Breast epithelium (tissue), 4 donors: ENCODE results near the gene HSPB9. TPM values are rescaled to one million over a fixed set of nuclear protein-coding genes. Genes with fewer than 3 reads are reported as not detected.

Experiments used
- DNase-seq, 2 donors: peaks; one replicate each; pipeline ENCODE4 v3.0.0-alpha.2; 2019; ENCODE audit warnings: low spot score in 2 of 2
- H3K27ac ChIP-seq, 2 donors: fragments of 200-600 bp; sonication (generic) in 1 of 2; one replicate each; pipeline ENCODE4 v1.5.1; 2016 to 2019; ENCODE audit warnings: mild to moderate bottlenecking in 1 of 2
- H3K27me3 ChIP-seq, 2 donors: fragments of 200-600 bp; sonication (generic) in 1 of 2; one replicate each; pipeline versions ENCODE4 v1.5.1 to v1.6.0; 2017 to 2019; ENCODE audit warnings: control low read depth in 1 of 2, mild to moderate bottlenecking in 1 of 2
- H3K36me3 ChIP-seq: fragments of 200-600 bp; one replicate; pipeline ENCODE4 v1.5.1; 2019
- H3K4me1 ChIP-seq, 2 donors: fragments of 200-600 bp; sonication (generic); one replicate each; pipeline ENCODE4 v1.5.1; 2016 to 2019; ENCODE audit warnings: control low read depth in 1 of 2
- H3K4me3 ChIP-seq, 3 donors: fragments of 200-600 bp; sonication (generic); 1 replicate in 2 of 3; 2 replicates in 1 of 3; pipeline ENCODE4 v1.5.1; 2016 to 2019; ENCODE audit warnings: mild to moderate bottlenecking in 3 of 3, moderate library complexity in 2 of 3
- H3K9me3 ChIP-seq, 2 donors: fragments of 200-600 bp; sonication (generic) in 1 of 2; one replicate each; pipeline ENCODE4 v1.5.1; 2016 to 2019; ENCODE audit warnings: control low read depth in 1 of 2
- CTCF ChIP-seq, 3 donors: fragments of 450-650 bp; IDR thresholded peaks; one replicate each; pipeline ENCODE4 v1.5.1; 2016 to 2017; ENCODE audit warnings: antibody characterized with exemption in 3 of 3, mild to moderate bottlenecking in 3 of 3, moderate library complexity in 3 of 3
- POLR2A ChIP-seq: fragments of 450-650 bp; IDR thresholded peaks from one replicate; pipeline ENCODE4 v1.6.1; 2016; ENCODE audit warnings: antibody characterized with exemption, mild to moderate bottlenecking, moderate library complexity
- POLR2AphosphoS5 ChIP-seq, 3 donors: sonication (generic); formaldehyde crosslinking; IDR thresholded peaks; one replicate each; pipeline ENCODE4 v1.6.1; 2017; ENCODE audit warnings: antibody characterized with exemption in 3 of 3
- intact Hi-C: fragments of 100-400 bp; cut with DNase I; formaldehyde crosslinking; loops from one replicate; pipeline ENCODE4 v1.15.1; 2023; ENCODE audit warnings: low total_unique reads
- total RNA-seq, 3 donors: library from RNA; depleted of rRNA; stranded (reverse); fragments of >200 nt; gene quantifications; one replicate each; pipeline ENCODE4 v1.1.0, GENCODE V29; 2016

HSPB9 gene
- total RNA-seq, 3 donors from 2014 or later: 0.48 TPM; not detected in 2

- no peaks in the 10 kb centered on the region for H3K36me3 ChIP-seq
- TF ChIP-seq CTCF (IDR thresholded peaks at IDR 0.05) (no peak), POLR2AphosphoS5 (IDR thresholded peaks at IDR 0.05) (no peak), POLR2A (no peak)
- DNase-seq: no peak
- no peak overlapping the region for H3K27ac ChIP-seq
- H3K4me3 ChIP-seq: peak overlapping the region in 1 of 3 donors; percentile 36
- H3K9me3 ChIP-seq: no peaks in the 10 kb centered on the region
- H3K4me1 ChIP-seq: peaks cover 2 to 5% of the 10 kb centered on the region in 2 donors
- H3K27me3 ChIP-seq: no peaks in the 10 kb centered on the region
- intact Hi-C loops: loop anchor here (10.0 kb wide), 1 partner anchor 143 kb away; the partner anchor contains the start of gene CNP
Measured at GRCh38 chr17:42107597-42108576, 14.7 kb upstream of the HSPB9 start.

GRCh38 chr17:42109086-42109485, 13.5 kb upstream of the HSPB9 start:
- intact Hi-C loops: loop anchor here (10.0 kb wide), 1 partner anchor 144 kb away; the partner anchor contains the start of gene CNP

GRCh38 chr17:42110301-42111264, 12.0 kb upstream of the HSPB9 start:
- intact Hi-C loops: loop anchor here (5.0 kb wide), 1 partner anchor 83 kb away; no protein-coding TSS in a partner anchor
- Histone ChIP-seq H3K27me3 (no peaks in the 10 kb centered on the region), H3K36me3 (no peaks in the 10 kb centered on the region), H3K4me1 (peaks cover 6 to 9% of the 10 kb centered on the region in 2 donors), H3K9me3 (no peaks in the 10 kb centered on the region), H3K4me3 (no peak overlapping the region), H3K27ac (peak overlapping the region in 1 of 2 donors; percentile 91)
- TF ChIP-seq CTCF (IDR thresholded peaks at IDR 0.05): no peak
- no peak for TF ChIP-seq POLR2AphosphoS5 (IDR thresholded peaks at IDR 0.05)
- no peak for TF ChIP-seq POLR2A
- no peak for DNase-seq

More at GRCh38 chr17:42109086-42109485, 13.5 kb upstream of the HSPB9 start:
- H3K4me1 ChIP-seq: peaks cover 6 to 9% of the 10 kb centered on the region in 2 donors
- H3K27me3 ChIP-seq: no peaks in the 10 kb centered on the region
- DNase-seq: no peak
- no peak overlapping the region for H3K27ac ChIP-seq
- H3K9me3 ChIP-seq: no peaks in the 10 kb centered on the region
- no peaks in the 10 kb centered on the region for H3K36me3 ChIP-seq
- no peak overlapping the region for H3K4me3 ChIP-seq
- TF ChIP-seq POLR2AphosphoS5 (IDR thresholded peaks at IDR 0.05): no peak
- no peak for TF ChIP-seq CTCF (IDR thresholded peaks at IDR 0.05)
- TF ChIP-seq POLR2A: no peak

- no peak for DNase-seq
- peak overlapping the region; percentile 91 for H3K27ac ChIP-seq
- intact Hi-C loops: loop anchor here (5.0 kb wide), 1 partner anchor 84 kb away; no protein-coding TSS in a partner anchor
- H3K9me3 ChIP-seq: no peaks in the 10 kb centered on the region
- peaks cover 6 to 9% of the 10 kb centered on the region in 2 donors for H3K4me1 ChIP-seq
- H3K4me3 ChIP-seq: peak overlapping the region in 2 of 3 donors; percentile 66 to 82
- no peaks in the 10 kb centered on the region for H3K36me3 ChIP-seq
- no peaks in the 10 kb centered on the region for H3K27me3 ChIP-seq
- TF ChIP-seq CTCF (IDR thresholded peaks at IDR 0.05) (no peak), POLR2A (no peak), POLR2AphosphoS5 (IDR thresholded peaks at IDR 0.05) (no peak)
Measured at GRCh38 chr17:42111265-42111636, 11.4 kb upstream of the HSPB9 start.
